NCI-H1694 (cell line): Measurements from ENCODE around the gene MRPL30.
"Not testable (repeated sequence)": the region's sequence is repeated elsewhere in the genome, so short reads cannot be mapped to it uniquely, and the experiment has no call there.

ENCODE experiments used
- DNase-seq: peaks from one replicate; lab custom pipeline; 2025; lab: John Stamatoyannopoulos, UW

The MRPL30 gene

GRCh38 chr2:99180755-99181623 is at the start of gene MRPL30, which contains the start of gene MITD1:
Gene MRPL30 (plus strand): TSS chr2:99181184. CDS start chr2:99186204, 5,020 bp downstream.
Gene MITD1 (minus strand): TSS chr2:99181058. CDS start chr2:99180981, 77 bp downstream.
- DNase-seq = peak; percentile 97

- DNase-seq = not testable (repeated sequence)
Measured at GRCh38 chr2:99135044-99135556, 45.9 kb upstream of the MRPL30 start.

GRCh38 chr2:99139003-99139402 is 42.0 kb upstream of the MRPL30 start:
- DNase-seq = no peak

GRCh38 chr2:99140056-99140859 is 40.7 kb upstream of the MRPL30 start:
- peak; percentile 5 for DNase-seq

GRCh38 chr2:99140860-99141109 is 40.2 kb upstream of the MRPL30 start:
- DNase-seq = no peak

GRCh38 chr2:99141110-99142108 is 39.6 kb upstream of the MRPL30 start, which contains the start of gene C2orf15:
Gene C2orf15 (plus strand): TSS chr2:99141707. CDS start chr2:99150559, 8,852 bp downstream.
- peak; percentile 87 for DNase-seq

- no peak for DNase-seq
Measured at GRCh38 chr2:99150706-99151105, 30.3 kb upstream of the MRPL30 start.

GRCh38 chr2:99152199-99152895 is 28.6 kb upstream of the MRPL30 start:
- DNase-seq = no peak

- DNase-seq = no peak
Measured at GRCh38 chr2:99153921-99154604, 26.9 kb upstream of the MRPL30 start.

- peak; percentile 84 for DNase-seq
Measured at GRCh38 chr2:99154643-99155536, 26.1 kb upstream of the MRPL30 start, which contains the start of the genes LIPT1 and TSGA10. Gene LIPT1 (plus strand): TSS chr2:99154967. CDS start chr2:99161958, 6,991 bp downstream. Gene TSGA10 (minus strand): TSS chr2:99154942. CDS start chr2:99109439, 45,503 bp downstream.

- no peak for DNase-seq
Measured at GRCh38 chr2:99156891-99157290, 24.1 kb upstream of the MRPL30 start.

- no peak for DNase-seq
Measured at GRCh38 chr2:99158599-99158998, 22.4 kb upstream of the MRPL30 start.

- DNase-seq = no peak
Measured at GRCh38 chr2:99159594-99159993, 21.4 kb upstream of the MRPL30 start.

GRCh38 chr2:99166218-99166617 is 14.8 kb upstream of the MRPL30 start:
- no peak for DNase-seq

- DNase-seq = no peak
Measured at GRCh38 chr2:99169534-99169933, 11.4 kb upstream of the MRPL30 start.

GRCh38 chr2:99171377-99172140 is 9.4 kb upstream of the MRPL30 start:
- no peak for DNase-seq

GRCh38 chr2:99181624-99182000 is 628 bp downstream of the MRPL30 start:
- no peak for DNase-seq

GRCh38 chr2:99183025-99183424 is 2.0 kb downstream of the MRPL30 start:
- DNase-seq = no peak
